K562 (cell line): Measurements from ENCODE around the gene TFF2. TPM values are rescaled to one million over a fixed set of nuclear protein-coding genes. Genes with fewer than 3 reads are reported as not detected.

Experiments used
- ATAC-seq: fragments of 200-7000 bp; cut with Tn5 transposase; 3 replicates; pipeline ENCODE4 v1.9.1; 2020; ENCODE audit warnings: moderate library complexity
- BruUV-seq: library from RNA; stranded (reverse); fragments of 400-500 nt; replicated peaks from 2 replicates; lab custom pipeline; 2021; lab: Mats Ljungman, UMichigan
- CTCF ChIA-PET: fragments of 300-600 bp; formaldehyde crosslinking; extraction: SDS; loops from one replicate; lab custom pipeline; 2021; ENCODE audit warnings: low intra/inter-chr PET ratio; lab: Yijun Ruan, JAX
- POLR2A ChIA-PET: fragments of 300-600, 350-650 bp; sonication (Branson Sonifier 250); formaldehyde crosslinking; extraction: SDS; loops from one replicate; lab custom pipeline; 2021; ENCODE audit warnings: antibody characterized with exemption, inconsistent platforms; lab: Yijun Ruan, JAX
- DNase-seq, 4 experiments: peaks; one replicate each; pipeline versions ENCODE4 v3.0.0 to v3.0.0-alpha.2; 2011 to 2018; ENCODE audit warnings: low spot score in 3 of 4, mixed read lengths in 3 of 4; ENCODE audit errors: extremely low read depth in 1 of 4
- FAIRE-seq: peaks from 2 replicates; lab custom pipeline; 2011; peaks lifted over from hg19 to GRCh38; lab: Jason Lieb, UNC
- H2AFZ ChIP-seq: 2 replicates; pipeline ENCODE4 v1.6.0; 2011; ENCODE audit warnings: low read depth, low read length, control low read depth, inconsistent platforms
- H3K27ac ChIP-seq: fragments of 200-600 bp; 3 replicates; pipeline ENCODE4 v1.8.0; 2011; ENCODE audit warnings: low read depth, mild to moderate bottlenecking, control low read depth, inconsistent platforms, low read length, moderate library complexity, mixed read lengths; ENCODE audit errors: extremely low read depth
- H3K27me3 ChIP-seq, 2 experiments: fragments of 300-600 bp in 1 of 2; 2 replicates in 1 of 2; 3 replicates in 1 of 2; pipeline versions ENCODE4 v1.6.0 to v1.8.0; 2011; ENCODE audit warnings: inconsistent platforms in 2 of 2, low read length in 2 of 2, mild to moderate bottlenecking in 1 of 2, mixed read lengths in 1 of 2, moderate library complexity in 1 of 2; ENCODE audit not compliant: control insufficient read depth in 2 of 2, insufficient read depth in 2 of 2
- H3K36me3 ChIP-seq: fragments of 300-600 bp; 3 replicates; pipeline ENCODE4 v1.8.0; 2011; ENCODE audit warnings: mild to moderate bottlenecking, low read length, inconsistent platforms; ENCODE audit not compliant: control insufficient read depth, insufficient read depth
- H3K4me1 ChIP-seq, 2 experiments: fragments of 200-600 bp in 1 of 2; replicated peaks in 1 of 2; 2 replicates in 1 of 2; 3 replicates in 1 of 2; pipeline versions ENCODE4 v1.5.1 to v1.8.0; 2011; ENCODE audit warnings: inconsistent platforms in 2 of 2, low read length in 2 of 2, mild to moderate bottlenecking in 1 of 2, mixed read lengths in 1 of 2, moderate library complexity in 1 of 2; ENCODE audit not compliant: control insufficient read depth in 2 of 2, insufficient read depth in 2 of 2
- H3K4me2 ChIP-seq: 2 replicates; pipeline ENCODE4 v1.6.1; 2011; ENCODE audit warnings: low read length, control low read depth, inconsistent platforms, mixed read lengths; ENCODE audit not compliant: insufficient read depth
- H3K4me3 ChIP-seq: fragments of 200-600 bp; sonication (generic), shearing (Covaris generic); 2 replicates; pipeline ENCODE4 v1.5.1; 2016; ENCODE audit warnings: control low read depth, inconsistent platforms
- H3K79me2 ChIP-seq: fragments of 200-600 bp; 3 replicates; pipeline ENCODE4 v1.8.0; 2011; ENCODE audit warnings: low read length, inconsistent platforms; ENCODE audit not compliant: control insufficient read depth, insufficient read depth
- H3K9ac ChIP-seq, 2 experiments: 2 replicates each; pipeline versions ENCODE4 v1.6.0 to v1.6.1; 2011; ENCODE audit warnings: low read depth in 2 of 2, low read length in 2 of 2, control low read depth in 1 of 2, inconsistent platforms in 1 of 2, mild to moderate bottlenecking in 1 of 2, mixed read lengths in 1 of 2; ENCODE audit not compliant: insufficient read depth in 1 of 2
- H3K9me1 ChIP-seq: one replicate; pipeline ENCODE4 v1.6.0; 2011; ENCODE audit warnings: inconsistent platforms, mild to moderate bottlenecking, low read length, moderate library complexity; ENCODE audit not compliant: control insufficient read depth, insufficient read depth
- H3K9me3 ChIP-seq: replicated peaks from 2 replicates; pipeline ENCODE4 v1.5.1; 2011; ENCODE audit warnings: low read depth, low read length, inconsistent platforms; ENCODE audit not compliant: control insufficient read depth, insufficient read depth
- H4K20me1 ChIP-seq: replicated peaks from 2 replicates; pipeline ENCODE4 v1.6.1; 2011; ENCODE audit warnings: low read length, inconsistent platforms, mixed read lengths; ENCODE audit not compliant: control insufficient read depth, insufficient read depth
- CBX3 ChIP-seq, 2 experiments: IDR thresholded peaks; 1 replicate in 1 of 2; 2 replicates in 1 of 2; pipeline ENCODE4 v1.6.1; 2012; ENCODE audit warnings: inconsistent platforms in 2 of 2, low read length in 2 of 2, borderline replicate concordance in 1 of 2, control low read depth in 1 of 2
- FOXJ3 ChIP-seq: sonication (generic); formaldehyde crosslinking; IDR thresholded peaks from 2 replicates; pipeline ENCODE4 v1.4.0; 2020; ENCODE audit warnings: mild to moderate bottlenecking, missing genetic modification reagents
- FOXK1 ChIP-seq: sonication (generic); formaldehyde crosslinking; IDR thresholded peaks from 2 replicates; pipeline ENCODE4 v1.8.0; 2022; ENCODE audit warnings: missing genetic modification reagents, mild to moderate bottlenecking, borderline replicate concordance
- HDAC2 ChIP-seq: fragments of 450-650 bp; IDR thresholded peaks from 2 replicates; pipeline ENCODE4 v1.6.1; 2016; ENCODE audit warnings: mild to moderate bottlenecking
- MED1 ChIP-seq: sonication (generic); formaldehyde crosslinking; IDR thresholded peaks from 2 replicates; pipeline ENCODE4 v1.8.1; 2023; ENCODE audit warnings: missing genetic modification reagents, borderline replicate concordance
- PTRF ChIP-seq: fragments of 450-650 bp; IDR thresholded peaks from 2 replicates; pipeline ENCODE4 v1.6.1; 2016; ENCODE audit warnings: mild to moderate bottlenecking, missing genetic modification characterization, missing compliant biosample characterization
- RAD21 ChIP-seq, 2 experiments: fragments of 250-450 bp in 1 of 2; fragments of 450-650 bp in 1 of 2; sonication (Bioruptor Pico) in 1 of 2; formaldehyde crosslinking in 1 of 2; IDR thresholded peaks in 1 of 2; conservative IDR thresholded peaks in 1 of 2; 2 replicates each; pipeline versions ENCODE4 v1.4.0 to v1.8.0; 2020 to 2022; ENCODE audit warnings: mild to moderate bottlenecking in 2 of 2, moderate library complexity in 1 of 2
- RBM25 ChIP-seq: fragments of 200-400 bp; formaldehyde crosslinking; IDR thresholded peaks from 2 replicates; pipeline ENCODE4 v1.6.1; 2018; ENCODE audit warnings: low read length, low read depth, moderate library complexity; ENCODE audit not compliant: severe bottlenecking
- SMARCA5 ChIP-seq: fragments of 450-650 bp; IDR thresholded peaks from 2 replicates; pipeline ENCODE4 v1.6.1; 2016
- SMC3 ChIP-seq: conservative IDR thresholded peaks from 2 replicates; pipeline ENCODE4 v1.6.1; 2011; ENCODE audit warnings: low read depth, low read length, improper control_type of control experiment; ENCODE audit not compliant: insufficient read depth
- SP1 ChIP-seq: sonication (generic); formaldehyde crosslinking; IDR thresholded peaks from 2 replicates; pipeline ENCODE4 v1.8.1; 2022; ENCODE audit warnings: mild to moderate bottlenecking, missing genetic modification reagents
- SREBF1 ChIP-seq: fragments of 150-350 bp; IDR thresholded peaks from 2 replicates; pipeline ENCODE4 v1.6.1; 2014; ENCODE audit warnings: antibody characterized with exemption, low read depth, low read length, borderline replicate concordance
- TAL1 ChIP-seq: fragments of 450-650 bp; IDR thresholded peaks from 2 replicates; pipeline ENCODE4 v1.6.1; 2016; ENCODE audit warnings: mild to moderate bottlenecking
- TRIM24 ChIP-seq, 2 experiments: fragments of 450-650 bp; IDR thresholded peaks; 2 replicates each; pipeline ENCODE4 v1.6.1; 2016
- XRCC5 ChIP-seq: fragments of 200-400 bp; formaldehyde crosslinking; IDR thresholded peaks from 2 replicates; pipeline ENCODE4 v1.6.1; 2017; ENCODE audit warnings: low read depth, mild to moderate bottlenecking, low read length
- WGBS: fragments of 100-300 bp; shearing (Covaris generic); methylation state at CpG from one replicate; pipeline ENCODE4 v1.1.6; 2016; ENCODE audit warnings: low coverage, mixed read lengths; ENCODE audit not compliant: insufficient coverage; ENCODE audit errors: missing lambda C conversion rate; 5-methylcytosine and 5-hydroxymethylcytosine counted together
- in situ Hi-C: fragments of 300-500 bp; cut with MboI; formaldehyde crosslinking; loops from 4 replicates; pipeline ENCODE4 v1.15.0; 2018; ENCODE audit warnings: inconsistent platforms, mixed read lengths
- intact Hi-C: fragments of 100-400 bp; cut with micrococcal nuclease; formaldehyde crosslinking; loops from 2 replicates; pipeline ENCODE4 v1.14.2; 2022
- polyA plus RNA-seq, 8 experiments: library from polyadenylated mRNA; depleted of rRNA in 4 of 8; stranded (reverse) in 5 of 8; unstranded in 3 of 8; fragments of >200 nt; fragmentation: Nextera tagmentation in 2 of 8; fragmentation: Illumina TruSeq in 1 of 8; extraction: Ambion mirVana in 2 of 8; extraction: Trizol in 1 of 8; gene quantifications; 2 replicates each; pipeline versions ENCODE4 v1.2.1 to v1.2.3, GENCODE V29; 2011 to 2014; ENCODE audit warnings: inconsistent platforms in 1 of 8, missing spikeins in 1 of 8
- total RNA-seq, 7 experiments: library from RNA; depleted of rRNA in 6 of 7; stranded (reverse); fragments of >200 nt in 6 of 7; fragmentation: Illumina TruSeq in 2 of 7; extraction: Trizol in 2 of 7; gene quantifications; 2 replicates each; pipeline versions ENCODE4 v1.2.1 to v1.2.3, GENCODE V29; 2011 to 2021; ENCODE audit warnings: low replicate concordance in 1 of 7
- TF ChIP-seq, protein P1 (sequence below): fragments of 250-450 bp; sonication (Bioruptor Pico); IDR thresholded peaks from 2 replicates; pipeline ENCODE4 v1.8.0; 2021; ENCODE audit warnings: borderline replicate concordance, mild to moderate bottlenecking, moderate library complexity; ENCODE audit not compliant: poor library complexity, severe bottlenecking

TFF2 gene
- total and polyA plus RNA-seq, 9 of the 15 experiments (the other 6 are each of a cell fraction or from before 2014, with no cell fraction given), result not detected

GRCh38 chr21:42361286-42361685 is 10.5 kb upstream of the TFF2 start:
- no peak overlapping the region for H3K4me3 ChIP-seq
- H3K4me2 ChIP-seq, result no peak overlapping the region
- DNase-seq (no peak), ATAC-seq (no peak)
- BruUV-seq, result no TSS peak
- in situ Hi-C loops, result no loop called here
- WGBS, result 6% methylated on average over 7 of the region's 7 CpGs
- POLR2A ChIA-PET, result interaction anchor here (0.5 to 1.3 kb wide), 5 partner anchors 12 to 89 kb away, joined by 3 to 4 read pairs (median 3); no protein-coding TSS in a partner anchor
- intact Hi-C loops, result loop anchor here (10.0 kb wide), 1 partner anchor 174 kb away; no protein-coding TSS in a partner anchor
- no peaks in the 10 kb centered on the region for H3K36me3 ChIP-seq
- no peak for TF ChIP-seq MED1 (CRISPR knock-in tag)
- no peak for TF ChIP-seq SP1 (CRISPR knock-in tag)
- TF ChIP-seq, all 486 proteins: peak for 0
- H4K20me1 ChIP-seq, result 0 out of 2 replicates have a peak, but pooled peaks cover 4% of the 10 kb centered on the region
- no peaks in the 10 kb centered on the region for H3K9me3 ChIP-seq
- H3K27ac ChIP-seq, result no peak overlapping the region
- no peaks in the 10 kb centered on the region for H3K9me1 ChIP-seq
- no peaks in the 10 kb centered on the region for H3K79me2 ChIP-seq
- no peak overlapping the region for H3K9ac ChIP-seq
- CTCF ChIA-PET, result no interaction called here
- peaks cover 33 to 79% of the 10 kb centered on the region in 2 experiments for H3K27me3 ChIP-seq
- peaks cover 0 to 2% of the 10 kb centered on the region in 2 experiments; a peak in 3 of 5 replicates for H3K4me1 ChIP-seq
- no peak for FAIRE-seq
- no peak overlapping the region for H2AFZ ChIP-seq

- intact Hi-C loops (loop anchor here (1.0 to 10.0 kb wide), 2 partner anchors 90 to 174 kb away; no protein-coding TSS in a partner anchor), in situ Hi-C loops (no loop called here)
- CTCF ChIA-PET, result no interaction called here
- Histone ChIP-seq H3K9ac (no peak overlapping the region), H3K9me1 (no peaks in the 10 kb centered on the region), H3K9me3 (no peaks in the 10 kb centered on the region), H3K36me3 (no peaks in the 10 kb centered on the region), H2AFZ (no peak overlapping the region), H3K79me2 (no peaks in the 10 kb centered on the region), H3K4me2 (no peak overlapping the region), H3K4me1 (no peaks in the 10 kb centered on the region; a peak in 1 of 5 replicates), H3K27ac (no peak overlapping the region), H3K27me3 (peaks cover 27 to 69% of the 10 kb centered on the region in 2 experiments), H4K20me1 (no peaks in the 10 kb centered on the region), H3K4me3 (no peak overlapping the region)
- peak in 3 of 4 experiments; percentile 36 to 55 (median 55) for DNase-seq
- no TSS peak for BruUV-seq
- WGBS, result 8% methylated on average over 2 of the region's 2 CpGs
- peak; percentile 51; the same call in 2 of the 3 replicates for ATAC-seq
- POLR2A ChIA-PET, result interaction anchor here (1.3 kb wide), 1 partner anchor 11 kb away, joined by 3 read pairs; no protein-coding TSS in a partner anchor
- FAIRE-seq, result peak; percentile 71
- TF ChIP-seq RAD21 (CRISPR knock-in tag; conservative IDR thresholded peaks at IDR 0.05 in 1 of 2, IDR thresholded peaks at IDR 0.05 in 1 of 2) (peak in 1 of 2 experiments; percentile 56; a peak in 2 of 4 replicates), FOXJ3 (0 out of 2 replicates have a peak, but pooled peaks have one; percentile 25), SMARCA5 (peak; percentile 77), RBM25 (peak; percentile 97), CBX3 (IDR thresholded peaks at IDR 0.05; ENCODE audit: borderline replicate concordance in 1 of 2, low read length in 2 of 2) (peak in 1 of 2 experiments; percentile 88; a peak in 2 of 3 replicates), SMC3 (peak; percentile 68), TRIM24 (IDR thresholded peaks at IDR 0.05) (no peak), XRCC5 (peak; percentile 63; the same call in 1 of the 2 replicates), HDAC2 (peak; percentile 29; the same call in 1 of the 2 replicates), TAL1 (no peak), PTRF (no peak), SREBF1 (no peak), FOXK1 (CRISPR knock-in tag) (no peak)
- TF ChIP-seq, protein P1, sequence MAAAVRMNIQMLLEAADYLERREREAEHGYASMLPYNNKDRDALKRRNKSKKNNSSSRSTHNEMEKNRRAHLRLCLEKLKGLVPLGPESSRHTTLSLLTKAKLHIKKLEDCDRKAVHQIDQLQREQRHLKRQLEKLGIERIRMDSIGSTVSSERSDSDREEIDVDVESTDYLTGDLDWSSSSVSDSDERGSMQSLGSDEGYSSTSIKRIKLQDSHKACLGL, result no peak
Observed at GRCh38 chr21:42360317-42360716, 9.5 kb upstream of the TFF2 start.
